ENCODE data around the gene TGIF2. TPM values are rescaled to one million over a fixed set of nuclear protein-coding genes. Genes with fewer than 3 reads are reported as not detected.

Gene TGIF2
- total RNA-seq, 1 experiment from 2014 or later = 81.7 TPM

GRCh38 chr20:36601540-36601939, 28.1 kb downstream of the TGIF2 start:
- TF ChIP-seq, protein P1, sequence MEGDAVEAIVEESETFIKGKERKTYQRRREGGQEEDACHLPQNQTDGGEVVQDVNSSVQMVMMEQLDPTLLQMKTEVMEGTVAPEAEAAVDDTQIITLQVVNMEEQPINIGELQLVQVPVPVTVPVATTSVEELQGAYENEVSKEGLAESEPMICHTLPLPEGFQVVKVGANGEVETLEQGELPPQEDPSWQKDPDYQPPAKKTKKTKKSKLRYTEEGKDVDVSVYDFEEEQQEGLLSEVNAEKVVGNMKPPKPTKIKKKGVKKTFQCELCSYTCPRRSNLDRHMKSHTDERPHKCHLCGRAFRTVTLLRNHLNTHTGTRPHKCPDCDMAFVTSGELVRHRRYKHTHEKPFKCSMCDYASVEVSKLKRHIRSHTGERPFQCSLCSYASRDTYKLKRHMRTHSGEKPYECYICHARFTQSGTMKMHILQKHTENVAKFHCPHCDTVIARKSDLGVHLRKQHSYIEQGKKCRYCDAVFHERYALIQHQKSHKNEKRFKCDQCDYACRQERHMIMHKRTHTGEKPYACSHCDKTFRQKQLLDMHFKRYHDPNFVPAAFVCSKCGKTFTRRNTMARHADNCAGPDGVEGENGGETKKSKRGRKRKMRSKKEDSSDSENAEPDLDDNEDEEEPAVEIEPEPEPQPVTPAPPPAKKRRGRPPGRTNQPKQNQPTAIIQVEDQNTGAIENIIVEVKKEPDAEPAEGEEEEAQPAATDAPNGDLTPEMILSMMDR (conservative IDR thresholded peaks at IDR 0.05) = no peak
- H3K27me3 Mint-ChIP-seq (ENCODE audit: low read depth) = peaks cover 4% of the 10 kb centered on the region
- Histone ChIP-seq H3K27me3 (ENCODE audit: insufficient read depth, low read length) (no peaks in the 10 kb centered on the region), H3T11ph (ENCODE audit: low read length) (no peak overlapping the region), H3K79me1 (ENCODE audit: insufficient read depth, low read depth, low read length, poor library complexity, severe bottlenecking) (no peaks in the 10 kb centered on the region), H2BK120ac (ENCODE audit: low read depth, low read length, poor library complexity, severe bottlenecking) (no peak overlapping the region), H2BK5ac (ENCODE audit: insufficient read length, low read length) (no peak overlapping the region), H4K8ac (replicated peaks; ENCODE audit: insufficient read length, low read depth, low read length) (no peak overlapping the region), H3K14ac (ENCODE audit: insufficient read depth, low read length) (no peak overlapping the region), H4K20me1 (ENCODE audit: control insufficient read depth, insufficient read depth, insufficient read length) (no peaks in the 10 kb centered on the region), H2AK5ac (ENCODE audit: insufficient read length, low read length) (no peak overlapping the region), H2AFZ (ENCODE audit: low read length) (no peak overlapping the region), H3K9me3 (ENCODE audit: control insufficient read depth, low read depth, low read length) (no peaks in the 10 kb centered on the region), H3K4me2 (ENCODE audit: insufficient read depth, insufficient read length, low read length) (no peak overlapping the region), H2BK15ac (ENCODE audit: low read depth, low read length) (no peak overlapping the region), H3K79me2 (ENCODE audit: insufficient read depth, low read length) (peaks cover 7% of the 10 kb centered on the region; the same call in 1 of the 2 replicates), H3K56ac (ENCODE audit: insufficient read length, low read depth, low read length) (no peak overlapping the region), H3K27ac (ENCODE audit: insufficient read length, low read depth, low read length) (no peak overlapping the region), H4K91ac (ENCODE audit: insufficient read length, low read depth, low read length) (no peak overlapping the region), H4K5ac (ENCODE audit: insufficient read length, low read depth, low read length) (no peak overlapping the region), H3K9ac (ENCODE audit: extremely low read depth, insufficient read length, low read length) (no peak overlapping the region), H3K23me2 (ENCODE audit: insufficient read length, low read depth, low read length, poor library complexity, severe bottlenecking) (peaks cover 3% of the 10 kb centered on the region), H3K18ac (ENCODE audit: insufficient read length, low read depth, low read length) (no peak overlapping the region), H3K4me1 (ENCODE audit: insufficient read depth, low read length) (peaks cover 3% of the 10 kb centered on the region; the same call in 1 of the 2 replicates), H2BK20ac (ENCODE audit: low read depth, low read length, poor library complexity, severe bottlenecking) (no peak overlapping the region), H3K23ac (ENCODE audit: insufficient read length, low read depth, low read length) (no peak overlapping the region), H2BK12ac (ENCODE audit: insufficient read length, low read depth, low read length) (no peak overlapping the region), H3K4ac (ENCODE audit: low read depth, low read length) (no peak overlapping the region)
- peaks cover 27 to 30% of the 10 kb centered on the region in 2 experiments for H3K4me1 Mint-ChIP-seq
- no CpG with 5 or more reads among the region's 1 CpG for WGBS (ENCODE audit: extremely low coverage, insufficient read length, low lambda C conversion rate)
- H3K9me3 Mint-ChIP-seq = no peaks in the 10 kb centered on the region
- H3K36me3 Mint-ChIP-seq (ENCODE audit: insufficient read depth in 1 of 3, low read depth in 3 of 3) = peaks cover 0 to 4% (median 0%) of the 10 kb centered on the region in 3 experiments; a peak in 2 of 7 replicates
- no peak for DNase-seq
- peak overlapping the region in 1 of 3 experiments; percentile 3; a peak in 2 of 7 replicates for H3K27ac Mint-ChIP-seq
- H3K4me3 Mint-ChIP-seq = no peak overlapping the region
